DLD1 (cell line): ENCODE results near the gene PTH2R.

Experiments used
- in situ Hi-C: cut with HindIII; loops from 2 replicates; pipeline ENCODE4 v1.10.0; 2017; ENCODE audit warnings: low sequenced_read_pairs

The PTH2R gene

DNA sequence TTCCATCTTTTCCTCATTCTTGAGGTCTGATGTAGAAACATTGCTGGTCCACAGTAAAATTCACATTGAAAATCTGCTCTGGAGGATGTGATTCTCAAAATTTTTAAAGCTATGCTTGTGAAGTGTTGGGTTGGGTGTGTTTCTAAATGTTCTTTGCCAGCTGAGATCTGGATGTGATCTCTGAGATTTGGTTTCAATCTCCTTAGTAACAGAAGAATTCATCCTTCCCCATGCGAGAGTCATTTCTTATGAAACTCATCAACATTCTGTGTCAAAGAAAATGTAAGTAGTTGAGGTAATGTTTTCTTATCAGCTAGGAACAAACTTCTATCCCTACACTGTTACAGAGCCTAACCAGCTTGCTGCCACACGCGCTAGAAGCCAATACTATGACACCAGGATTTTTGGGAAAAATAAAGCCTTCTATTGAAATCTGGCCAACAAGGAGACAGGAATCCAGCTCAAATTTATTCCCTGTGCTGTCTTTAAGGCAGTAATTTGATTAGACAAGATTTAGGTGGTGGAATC lies 134.9 kb downstream of the PTH2R start:
- in situ Hi-C loops = no loop called here

DNA sequence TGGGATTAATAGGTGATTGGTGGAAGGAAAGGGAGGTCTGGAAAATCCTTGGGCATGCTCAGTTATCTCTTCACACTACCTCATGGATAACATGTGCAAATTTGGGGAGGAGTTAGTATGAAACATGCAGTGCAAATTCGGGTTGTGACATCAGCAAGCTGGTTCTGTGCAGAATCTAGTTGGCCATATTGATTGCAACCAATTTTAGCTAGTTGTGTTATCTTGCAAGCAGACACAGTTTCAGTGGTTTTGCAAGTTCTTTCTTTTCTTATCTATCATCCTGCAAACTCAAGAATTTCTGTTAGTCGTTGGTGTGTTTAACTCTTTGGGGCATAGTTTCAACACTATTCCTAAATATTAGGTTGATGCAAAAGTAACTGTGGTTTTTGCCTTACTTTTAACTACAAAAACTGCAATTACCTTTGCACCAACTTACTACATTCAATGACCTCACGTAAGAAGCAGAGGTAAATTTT lies 135.4 kb downstream of the PTH2R start:
- in situ Hi-C loops = no loop called here

- in situ Hi-C loops = no loop called here
These were observed 136.0 kb downstream of the PTH2R start for GRCh38 chr2:208542465-208543041.
